ENCODE measurements around the gene COPZ2.

The COPZ2 gene

GRCh38 chr17:48016112-48016511 is 21.5 kb downstream of the COPZ2 start:
- DNase-seq (ENCODE audit: low read depth, low spot score), result no peak
- no peak for TF ChIP-seq CTCF (IDR thresholded peaks at IDR 0.05; ENCODE audit: low read depth, low read length)
- in situ Hi-C loops (cut with HindIII; ENCODE audit: low sequenced_read_pairs), result no loop called here
- no peak overlapping the region for H3K4me3 ChIP-seq (ENCODE audit: low read depth, low read length)

GRCh38 chr17:48014595-48015111 is 22.9 kb downstream of the COPZ2 start:
- no peak overlapping the region for H3K4me3 ChIP-seq (ENCODE audit: low read depth, low read length)
- no peak for TF ChIP-seq CTCF (IDR thresholded peaks at IDR 0.05; ENCODE audit: low read depth, low read length)
- DNase-seq (ENCODE audit: low read depth, low spot score), result no peak
- in situ Hi-C loops (cut with HindIII; ENCODE audit: low sequenced_read_pairs), result no loop called here

GRCh38 chr17:48013876-48014594 is 23.6 kb downstream of the COPZ2 start:
- DNase-seq (ENCODE audit: low read depth, low spot score), result no peak
- TF ChIP-seq CTCF (IDR thresholded peaks at IDR 0.05; ENCODE audit: low read depth, low read length), result no peak
- in situ Hi-C loops (cut with HindIII; ENCODE audit: low sequenced_read_pairs), result no loop called here
- no peak overlapping the region for H3K4me3 ChIP-seq (ENCODE audit: low read depth, low read length)

GRCh38 chr17:48012654-48013053 is 24.9 kb downstream of the COPZ2 start:
- peak overlapping the region; percentile 43 for H3K4me3 ChIP-seq (ENCODE audit: low read depth, low read length)
- in situ Hi-C loops (cut with HindIII; ENCODE audit: low sequenced_read_pairs), result no loop called here
- TF ChIP-seq CTCF (IDR thresholded peaks at IDR 0.05; ENCODE audit: low read depth, low read length), result no peak
- no peak for DNase-seq (ENCODE audit: low read depth, low spot score)

GRCh38 chr17:48012151-48012520 is 25.5 kb downstream of the COPZ2 start:
- no peak for DNase-seq (ENCODE audit: low read depth, low spot score)
- in situ Hi-C loops (cut with HindIII; ENCODE audit: low sequenced_read_pairs), result no loop called here
- no peak for TF ChIP-seq CTCF (IDR thresholded peaks at IDR 0.05; ENCODE audit: low read depth, low read length)

GRCh38 chr17:48011405-48012150 is 26.0 kb downstream of the COPZ2 start:
- TF ChIP-seq CTCF (IDR thresholded peaks at IDR 0.05; ENCODE audit: low read depth, low read length), result peak; percentile 66
- DNase-seq (ENCODE audit: low read depth, low spot score), result no peak
- H3K4me3 ChIP-seq (ENCODE audit: low read depth, low read length), result peak overlapping the region; percentile 43
- in situ Hi-C loops (cut with HindIII; ENCODE audit: low sequenced_read_pairs), result no loop called here

More at GRCh38 chr17:48012151-48012520, 25.5 kb downstream of the COPZ2 start:
- H3K4me3 ChIP-seq (ENCODE audit: low read depth, low read length), result peak overlapping the region; percentile 43

Data from astrocyte of the spinal cord (primary cell).